OCI-LY7 (cell line): Measurements from ENCODE around the gene PRAME. TPM values are rescaled to one million over a fixed set of nuclear protein-coding genes. Genes with fewer than 3 reads are reported as not detected.
A peak's percentile ranks its signal among the peaks of the same experiment; 100 is the strongest.

Experiments
- BruUV-seq: library from RNA; stranded (reverse); fragments of 400-500 nt; replicated peaks from 2 replicates; lab custom pipeline; 2021; lab: Mats Ljungman, UMichigan
- CTCF ChIA-PET: fragments of 300-600 bp; sonication (Branson Sonifier 250); formaldehyde crosslinking; loops from one replicate; lab custom pipeline; 2022; ENCODE audit warnings: antibody characterized with exemption; ENCODE audit not compliant: unreplicated experiment; lab: Charles Lee
- POLR2A ChIA-PET: fragments of 300-600 bp; sonication (Branson Sonifier 250); formaldehyde crosslinking; loops from one replicate; lab custom pipeline; 2022; ENCODE audit warnings: antibody characterized with exemption; lab: Charles Lee
- DNase-seq: peaks from one replicate; pipeline ENCODE4 v3.0.0-alpha.2; 2015; ENCODE audit warnings: low spot score
- H2AFZ ChIP-seq: fragments of 200-600 bp; sonication (generic), shearing (Covaris generic); 2 replicates; pipeline ENCODE4 v1.6.1; 2014; ENCODE audit warnings: mild to moderate bottlenecking, antibody characterized with exemption, low read length, moderate library complexity
- H3K27ac ChIP-seq: fragments of 200-600 bp; sonication (generic); 2 replicates; pipeline ENCODE4 v1.5.1; 2014; ENCODE audit warnings: mixed run types, low read depth, mild to moderate bottlenecking, moderate library complexity, low read length, inconsistent platforms; ENCODE audit not compliant: poor library complexity, severe bottlenecking
- H3K36me3 ChIP-seq: fragments of 200-600 bp; sonication (generic); 2 replicates; pipeline ENCODE4 v1.6.1; 2014; ENCODE audit warnings: mild to moderate bottlenecking, antibody characterized with exemption, low read length, moderate library complexity, mixed read lengths; ENCODE audit not compliant: insufficient read depth
- H3K4me1 ChIP-seq: fragments of 200-600 bp; sonication (generic); 2 replicates; pipeline ENCODE4 v1.5.1; 2014; ENCODE audit warnings: mild to moderate bottlenecking, low read length; ENCODE audit not compliant: insufficient read depth, poor library complexity, severe bottlenecking
- H3K4me2 ChIP-seq: fragments of 200-600 bp; sonication (generic); 2 replicates; pipeline ENCODE4 v1.6.1; 2014; ENCODE audit warnings: mild to moderate bottlenecking, low read length
- H3K4me3 ChIP-seq: fragments of 200-600 bp; sonication (generic); 2 replicates; pipeline ENCODE4 v1.5.1; 2014; ENCODE audit warnings: mild to moderate bottlenecking, low read depth, low read length; ENCODE audit not compliant: poor library complexity, severe bottlenecking
- H3K79me2 ChIP-seq: fragments of 200-600 bp; sonication (generic); 2 replicates; pipeline ENCODE4 v1.6.1; 2016; ENCODE audit warnings: low read depth, mild to moderate bottlenecking, low read length, moderate library complexity, mixed read lengths; ENCODE audit not compliant: insufficient read depth
- H3K9me2 ChIP-seq: fragments of 200-600 bp; sonication (generic); 2 replicates; pipeline ENCODE4 v1.6.1; 2016; ENCODE audit warnings: mild to moderate bottlenecking, low read length, mixed read lengths; ENCODE audit not compliant: insufficient read depth
- H3K9me3 ChIP-seq: fragments of 200-600 bp; sonication (generic); 2 replicates; pipeline ENCODE4 v1.6.1; 2014; ENCODE audit warnings: mild to moderate bottlenecking, mixed run types, low read length, mixed read lengths
- H4K20me1 ChIP-seq: fragments of 200-600 bp; sonication (generic); 2 replicates; pipeline ENCODE4 v1.6.1; 2014; ENCODE audit warnings: mild to moderate bottlenecking, antibody characterized with exemption, low read length, moderate library complexity, mixed read lengths; ENCODE audit not compliant: insufficient read depth
- EZH2phosphoT487 ChIP-seq: fragments of 200-600 bp; sonication (generic); IDR thresholded peaks from 2 replicates; pipeline ENCODE4 v1.6.1; 2018; ENCODE audit warnings: low read depth, borderline replicate concordance, mild to moderate bottlenecking, mixed run types, antibody characterized with exemption, low read length, moderate library complexity, mixed read lengths
- intact Hi-C: fragments of 100-400 bp; cut with micrococcal nuclease; formaldehyde crosslinking; loops from one replicate; pipeline ENCODE4 v1.10.0; 2022; ENCODE audit not compliant: unreplicated experiment
- total RNA-seq, 2 experiments: library from RNA; depleted of rRNA in 1 of 2; stranded (reverse); fragments of >200 nt in 1 of 2; shearing (Covaris generic) in 1 of 2; gene quantifications; 2 replicates each; pipeline ENCODE4 v1.2.3, GENCODE V29; 2014 to 2022
- TF ChIP-seq, protein P1 (sequence below): fragments of 200-600 bp; sonication (generic); conservative IDR thresholded peaks from 2 replicates; pipeline ENCODE4 v1.5.1; 2014; ENCODE audit warnings: mild to moderate bottlenecking, antibody characterized with exemption, low read length, moderate library complexity, mixed read lengths

The PRAME gene
- total RNA-seq, 2 experiments from 2014 or later, result 0.28 TPM; not detected in 1

DNA sequence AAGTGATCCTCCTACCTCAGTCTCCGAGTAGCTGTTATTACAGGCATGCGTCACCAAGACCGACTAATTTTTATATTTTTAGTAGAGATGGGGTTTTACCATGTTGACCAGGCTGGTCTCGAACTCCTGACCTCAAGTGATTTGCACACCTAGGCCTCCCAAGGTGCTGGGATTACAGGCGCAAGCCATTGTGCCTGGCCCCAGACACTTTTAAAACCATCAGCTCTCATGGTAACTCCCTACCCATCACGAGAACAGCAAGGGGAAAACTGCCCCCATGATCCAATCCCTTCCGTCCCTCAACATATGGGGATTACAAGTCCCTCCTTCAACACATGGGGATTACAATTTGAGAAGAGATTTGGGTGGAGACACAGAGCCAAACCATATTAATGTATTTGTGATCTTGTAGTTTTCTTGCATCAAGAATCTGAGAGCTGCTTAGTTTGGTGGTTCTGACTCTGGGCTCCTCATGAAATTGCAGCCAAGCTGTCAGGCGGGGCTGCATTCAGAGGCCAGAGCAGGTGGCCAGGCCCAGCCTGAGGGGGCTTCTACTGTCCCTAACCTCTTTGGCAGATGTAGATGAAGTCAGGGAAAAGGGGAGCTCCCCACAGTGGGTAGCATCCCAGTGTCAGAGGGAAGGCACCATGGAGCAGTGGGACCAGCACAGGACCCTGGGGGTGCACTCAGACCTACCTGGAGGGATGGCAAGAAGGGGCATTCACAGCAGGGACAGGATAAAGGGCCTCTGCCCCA, 31.2 kb upstream of the PRAME start:
- POLR2A ChIA-PET, result interaction anchor here (0.6 kb wide), 2 partner anchors 10 to 203 kb away, joined by 3 to 5 read pairs; no protein-coding TSS in a partner anchor
- Histone ChIP-seq H3K36me3 (no peaks in the 10 kb centered on the region), H3K79me2 (no peaks in the 10 kb centered on the region), H3K4me1 (peaks cover 39% of the 10 kb centered on the region), H2AFZ (no peak overlapping the region), H3K9me3 (no peaks in the 10 kb centered on the region), H4K20me1 (no peaks in the 10 kb centered on the region), H3K4me3 (no peak overlapping the region), H3K4me2 (no peak overlapping the region), H3K27ac (no peak overlapping the region), H3K9me2 (no peaks in the 10 kb centered on the region)
- BruUV-seq, result no TSS peak
- TF ChIP-seq, protein P1, sequence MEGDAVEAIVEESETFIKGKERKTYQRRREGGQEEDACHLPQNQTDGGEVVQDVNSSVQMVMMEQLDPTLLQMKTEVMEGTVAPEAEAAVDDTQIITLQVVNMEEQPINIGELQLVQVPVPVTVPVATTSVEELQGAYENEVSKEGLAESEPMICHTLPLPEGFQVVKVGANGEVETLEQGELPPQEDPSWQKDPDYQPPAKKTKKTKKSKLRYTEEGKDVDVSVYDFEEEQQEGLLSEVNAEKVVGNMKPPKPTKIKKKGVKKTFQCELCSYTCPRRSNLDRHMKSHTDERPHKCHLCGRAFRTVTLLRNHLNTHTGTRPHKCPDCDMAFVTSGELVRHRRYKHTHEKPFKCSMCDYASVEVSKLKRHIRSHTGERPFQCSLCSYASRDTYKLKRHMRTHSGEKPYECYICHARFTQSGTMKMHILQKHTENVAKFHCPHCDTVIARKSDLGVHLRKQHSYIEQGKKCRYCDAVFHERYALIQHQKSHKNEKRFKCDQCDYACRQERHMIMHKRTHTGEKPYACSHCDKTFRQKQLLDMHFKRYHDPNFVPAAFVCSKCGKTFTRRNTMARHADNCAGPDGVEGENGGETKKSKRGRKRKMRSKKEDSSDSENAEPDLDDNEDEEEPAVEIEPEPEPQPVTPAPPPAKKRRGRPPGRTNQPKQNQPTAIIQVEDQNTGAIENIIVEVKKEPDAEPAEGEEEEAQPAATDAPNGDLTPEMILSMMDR, result no peak
- CTCF ChIA-PET, result interaction anchor here (0.6 to 0.9 kb wide), 3 partner anchors 45 to 355 kb away, joined by 3 to 7 read pairs (median 3); no protein-coding TSS in a partner anchor
- no peak for DNase-seq
- intact Hi-C loops, result loop anchor here (10.0 kb wide), 2 partner anchors 364 to 386 kb away; no protein-coding TSS in a partner anchor

DNA sequence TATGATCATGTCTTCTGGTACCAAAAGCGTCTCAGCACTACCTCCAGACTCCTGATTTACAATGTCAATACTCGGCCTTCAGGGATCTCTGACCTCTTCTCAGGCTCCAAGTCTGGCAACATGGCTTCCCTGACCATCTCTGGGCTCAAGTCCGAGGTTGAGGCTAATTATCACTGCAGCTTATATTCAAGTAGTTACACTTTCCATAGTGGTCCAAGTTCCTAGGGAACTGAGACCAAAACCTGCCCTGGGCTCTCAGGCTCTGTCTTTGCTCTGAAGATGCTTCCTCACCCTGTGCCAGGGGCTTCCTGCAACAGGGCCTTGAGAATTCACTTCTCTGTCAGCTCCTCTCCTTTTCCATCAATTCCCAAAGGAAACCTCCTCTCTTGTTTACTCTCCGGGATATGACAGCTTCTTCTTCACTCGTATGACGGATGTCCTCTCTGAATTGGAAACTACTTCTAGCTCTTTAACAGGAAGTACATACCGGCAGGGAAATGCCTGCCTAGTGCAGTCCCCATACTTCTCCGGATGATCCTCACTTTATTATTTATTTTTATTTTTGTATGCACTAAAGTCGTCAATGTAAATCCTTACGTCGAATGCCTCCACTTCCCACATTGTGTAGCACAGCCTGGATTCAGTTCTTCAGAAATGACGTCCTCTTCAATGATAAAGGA, 29.6 kb upstream of the PRAME start:
- no peaks in the 10 kb centered on the region for H4K20me1 ChIP-seq
- peaks cover 29% of the 10 kb centered on the region for H3K4me1 ChIP-seq
- no TSS peak for BruUV-seq
- DNase-seq, result no peak
- ChIA-PET POLR2A (interaction anchor here (1.3 kb wide), 1 partner anchor 12 kb away, joined by 5 read pairs; no protein-coding TSS in a partner anchor), CTCF (no interaction called here)
- no peaks in the 10 kb centered on the region for H3K79me2 ChIP-seq
- H3K9me3 ChIP-seq, result no peaks in the 10 kb centered on the region
- H3K36me3 ChIP-seq, result no peaks in the 10 kb centered on the region
- intact Hi-C loops, result loop anchor here (5.0 kb wide), 2 partner anchors 126 to 211 kb away; no protein-coding TSS in a partner anchor
- H3K27ac ChIP-seq, result no peak overlapping the region
- H2AFZ ChIP-seq, result 0 out of 2 replicates have a peak overlapping the region, but pooled peaks have one; percentile 8
- H3K4me2 ChIP-seq, result no peak overlapping the region; the same call in 1 of the 2 replicates
- TF ChIP-seq EZH2phosphoT487, result no peak
- TF ChIP-seq, protein P1, result no peak
- H3K9me2 ChIP-seq, result no peaks in the 10 kb centered on the region
- no peak overlapping the region for H3K4me3 ChIP-seq
